ENCODE data around the gene MPPED1. TPM values are rescaled to one million over a fixed set of nuclear protein-coding genes. Genes with fewer than 3 reads are reported as not detected.

MPPED1 gene
- total RNA-seq, 4 donors from 2014 or later, result not detected

DNA sequence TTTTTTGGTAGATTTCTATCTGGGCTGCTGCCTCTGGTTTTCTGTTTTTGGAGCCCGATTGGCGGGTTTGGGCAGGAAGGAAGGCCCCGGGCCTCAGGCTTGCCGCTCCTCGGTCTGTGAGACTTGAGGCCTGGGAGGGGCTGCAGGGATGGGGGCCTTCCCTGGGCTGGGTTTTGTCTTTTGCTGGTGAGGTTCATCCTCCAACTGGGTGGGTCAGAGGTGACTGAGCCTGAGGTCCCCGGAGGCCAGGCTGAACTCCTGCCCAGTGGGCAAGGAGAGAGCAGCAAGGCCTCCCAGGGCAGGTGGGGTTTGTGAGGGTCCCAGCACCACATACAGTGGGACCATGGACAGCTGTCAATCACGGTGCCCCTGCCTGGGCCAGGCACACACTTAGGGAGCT is 15.0 kb downstream of the MPPED1 start:
- TF ChIP-seq, protein P1, sequence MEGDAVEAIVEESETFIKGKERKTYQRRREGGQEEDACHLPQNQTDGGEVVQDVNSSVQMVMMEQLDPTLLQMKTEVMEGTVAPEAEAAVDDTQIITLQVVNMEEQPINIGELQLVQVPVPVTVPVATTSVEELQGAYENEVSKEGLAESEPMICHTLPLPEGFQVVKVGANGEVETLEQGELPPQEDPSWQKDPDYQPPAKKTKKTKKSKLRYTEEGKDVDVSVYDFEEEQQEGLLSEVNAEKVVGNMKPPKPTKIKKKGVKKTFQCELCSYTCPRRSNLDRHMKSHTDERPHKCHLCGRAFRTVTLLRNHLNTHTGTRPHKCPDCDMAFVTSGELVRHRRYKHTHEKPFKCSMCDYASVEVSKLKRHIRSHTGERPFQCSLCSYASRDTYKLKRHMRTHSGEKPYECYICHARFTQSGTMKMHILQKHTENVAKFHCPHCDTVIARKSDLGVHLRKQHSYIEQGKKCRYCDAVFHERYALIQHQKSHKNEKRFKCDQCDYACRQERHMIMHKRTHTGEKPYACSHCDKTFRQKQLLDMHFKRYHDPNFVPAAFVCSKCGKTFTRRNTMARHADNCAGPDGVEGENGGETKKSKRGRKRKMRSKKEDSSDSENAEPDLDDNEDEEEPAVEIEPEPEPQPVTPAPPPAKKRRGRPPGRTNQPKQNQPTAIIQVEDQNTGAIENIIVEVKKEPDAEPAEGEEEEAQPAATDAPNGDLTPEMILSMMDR (IDR thresholded peaks at IDR 0.05; ENCODE audit: low read depth), result no peak

GRCh38 chr22:43427296-43428004 is 15.6 kb downstream of the MPPED1 start:
- TF ChIP-seq, protein P1 (IDR thresholded peaks at IDR 0.05; ENCODE audit: low read depth), result no peak

GRCh38 chr22:43428005-43428485 is 16.2 kb downstream of the MPPED1 start:
- TF ChIP-seq, protein P1 (IDR thresholded peaks at IDR 0.05; ENCODE audit: low read depth), result no peak

GRCh38 chr22:43428521-43428920 is 16.7 kb downstream of the MPPED1 start:
- TF ChIP-seq, protein P1 (IDR thresholded peaks at IDR 0.05; ENCODE audit: low read depth), result no peak

DNA sequence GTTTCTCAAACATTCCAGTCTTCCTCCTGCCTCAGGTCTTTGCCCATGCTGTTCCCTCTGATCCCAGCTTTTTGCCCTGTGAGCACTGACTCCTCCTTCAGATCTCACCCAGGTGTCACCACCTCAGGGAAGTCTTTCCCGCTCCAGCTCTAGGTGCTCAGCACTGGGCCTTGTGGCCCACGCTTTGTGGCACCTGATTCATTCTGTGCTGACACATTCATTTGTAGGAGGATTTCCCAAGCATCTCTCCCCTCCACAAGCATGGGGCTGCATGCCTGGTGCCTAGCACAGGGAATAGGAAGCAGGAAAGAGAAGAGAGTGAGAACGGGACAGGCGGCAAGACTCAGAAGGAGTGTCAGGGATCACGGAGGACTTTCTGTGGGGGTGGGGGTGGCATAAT is 17.6 kb downstream of the MPPED1 start:
- TF ChIP-seq, protein P1 (IDR thresholded peaks at IDR 0.05; ENCODE audit: low read depth), result no peak

- TF ChIP-seq, protein P1 (IDR thresholded peaks at IDR 0.05; ENCODE audit: low read depth), result no peak
Observed at GRCh38 chr22:43431808-43432554, 20.2 kb downstream of the MPPED1 start.

GRCh38 chr22:43432883-43433415 is 21.1 kb downstream of the MPPED1 start:
- TF ChIP-seq, protein P1 (IDR thresholded peaks at IDR 0.05; ENCODE audit: low read depth), result no peak
